CD4-positive, alpha-beta T cell treated with Interleukin-15 for 4 hours (primary cell): ENCODE results near the gene RBPJL.
A peak's percentile ranks its signal among the peaks of the same experiment; 100 is the strongest.

Experiments
- DNase-seq: peaks from one replicate; pipeline ENCODE4 v3.0.0-alpha.2; 2020; ENCODE audit warnings: low spot score

The RBPJL gene

DNA sequence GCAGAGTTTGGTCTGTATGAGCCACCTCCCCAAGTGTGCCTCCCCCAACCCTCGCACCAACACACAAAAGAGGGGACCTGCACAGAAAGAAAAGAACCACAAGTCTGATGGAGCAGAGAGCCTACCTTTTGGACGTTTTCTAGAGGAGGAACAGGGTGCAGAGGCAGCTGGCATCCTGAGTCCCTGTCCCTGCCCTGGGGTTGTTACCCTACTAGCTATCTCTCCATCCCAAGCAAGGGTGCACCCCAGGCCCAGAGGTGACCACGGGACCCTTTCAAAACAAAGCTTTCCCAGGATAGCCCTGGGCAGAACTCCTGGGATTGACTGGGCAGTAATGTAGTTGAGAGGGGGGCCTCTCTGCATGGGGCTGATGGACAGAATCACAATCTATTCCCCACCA is 11.2 kb downstream of the RBPJL start:
- DNase-seq, result no peak

DNA sequence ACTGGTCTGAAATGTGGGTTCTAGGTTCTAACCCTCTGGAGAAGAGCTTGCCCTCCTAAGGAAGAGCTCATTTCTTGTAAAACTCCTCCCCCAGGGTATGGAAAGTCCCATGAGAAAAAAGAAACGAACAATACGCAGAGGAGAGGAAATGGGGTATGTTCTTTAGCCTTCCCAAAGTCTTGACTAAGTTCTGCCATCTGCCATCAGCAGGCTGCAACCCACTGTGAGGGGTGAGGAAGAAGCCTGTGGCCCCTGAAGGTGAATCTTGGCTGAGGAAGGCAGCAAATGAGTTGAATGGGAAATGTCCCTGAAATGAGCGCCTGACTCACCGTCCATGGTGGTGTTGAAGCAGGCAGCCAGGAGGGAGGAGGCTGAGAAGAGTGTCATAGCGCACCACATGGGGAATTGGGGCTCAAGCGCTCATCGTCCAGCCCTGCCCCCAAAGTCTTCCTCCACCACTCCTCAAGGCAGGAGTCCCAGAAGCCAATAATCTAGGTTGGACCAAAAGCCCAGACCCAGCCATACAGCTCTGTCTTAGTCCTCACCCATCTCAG is 11.8 kb downstream of the RBPJL start:
- no peak for DNase-seq

- no peak for DNase-seq
Measured at GRCh38 chr20:45318948-45319347, 12.3 kb downstream of the RBPJL start.

GRCh38 chr20:45320948-45321595 is 14.4 kb downstream of the RBPJL start:
- DNase-seq, result peak; percentile 21

DNA sequence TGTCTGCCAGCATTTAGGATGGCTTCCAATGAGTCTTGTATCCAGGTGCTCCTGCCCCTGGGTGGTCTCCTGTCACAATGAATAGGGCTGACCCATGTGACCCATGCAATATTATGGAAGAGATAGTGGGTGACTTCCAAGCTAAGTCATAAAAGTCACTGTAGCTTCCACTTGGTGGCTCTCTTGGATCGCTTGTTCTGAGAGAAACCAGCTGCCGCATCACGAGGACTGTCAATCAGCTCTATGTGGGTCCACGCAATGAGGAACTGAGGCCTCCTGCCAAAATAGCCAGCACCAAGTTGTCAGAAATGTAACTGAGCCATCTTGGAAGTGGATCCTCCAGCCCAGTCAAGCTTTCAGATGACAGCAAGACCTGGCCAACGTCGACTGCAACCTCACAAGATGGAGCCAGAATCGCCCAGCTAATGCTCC is 16.3 kb downstream of the RBPJL start:
- peak; percentile 17 for DNase-seq

- no peak for DNase-seq
Measured at GRCh38 chr20:45323731-45324130, 17.1 kb downstream of the RBPJL start.

DNA sequence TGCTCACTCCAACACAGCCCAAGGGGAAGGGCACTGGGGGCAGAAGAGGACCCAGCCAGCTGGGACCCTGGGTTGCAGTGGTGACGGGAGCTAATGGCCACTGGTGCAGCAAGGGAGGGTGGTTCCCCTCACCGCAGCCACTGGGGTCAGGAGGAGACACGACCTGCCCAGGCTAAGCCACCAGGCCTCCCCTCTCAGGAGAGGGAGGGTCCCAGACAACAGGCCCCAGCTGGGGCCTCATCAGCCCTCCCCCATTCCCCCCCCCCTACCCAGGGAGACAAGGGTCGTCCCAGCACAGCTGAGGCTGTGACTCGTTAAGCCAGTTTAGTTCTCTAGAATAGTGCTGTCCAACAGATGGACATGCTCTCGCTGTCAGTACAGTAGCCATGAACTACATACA is 18.7 kb downstream of the RBPJL start:
- DNase-seq, result no peak

GRCh38 chr20:45328451-45328850 is 21.8 kb downstream of the RBPJL start:
- no peak for DNase-seq

DNA sequence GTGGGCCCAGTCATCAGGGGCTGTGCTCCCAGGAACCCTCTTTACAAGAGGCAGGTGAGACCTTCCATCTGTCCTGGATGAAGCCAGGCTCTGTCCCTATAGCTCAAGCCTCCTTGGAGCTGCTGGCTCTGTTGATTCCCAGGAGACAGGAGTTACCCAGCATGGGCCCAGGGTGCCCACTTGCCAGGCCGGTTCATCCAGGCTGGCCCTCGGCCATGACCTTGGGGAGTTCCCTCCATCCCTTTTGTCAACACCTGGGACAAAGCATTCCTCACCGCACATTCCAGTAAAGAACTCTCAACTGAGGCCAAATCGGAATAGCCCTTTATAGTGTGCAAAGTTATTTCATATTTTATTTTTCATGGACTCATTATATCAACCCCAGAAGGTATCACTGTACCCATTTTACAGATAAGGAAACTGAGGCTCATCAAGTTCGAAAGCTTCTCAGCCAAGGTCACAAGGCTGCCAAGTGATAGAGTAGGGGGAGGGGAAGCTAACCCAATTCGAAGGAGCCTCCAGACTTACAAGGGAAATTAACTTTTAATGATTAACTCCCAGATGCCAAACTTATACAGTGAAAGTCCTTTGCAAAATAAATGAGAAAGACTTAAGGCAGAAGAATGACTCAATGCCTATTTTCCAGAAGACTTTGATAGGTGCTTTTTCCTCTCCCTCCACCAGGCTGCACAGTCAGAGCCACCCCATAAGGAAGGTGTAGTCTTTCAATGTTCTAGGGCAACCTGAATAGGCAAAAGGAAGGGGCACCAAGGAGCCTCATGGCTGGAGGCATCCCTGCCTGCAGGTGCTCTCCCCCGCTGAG is 23.1 kb downstream of the RBPJL start:
- DNase-seq, result no peak

GRCh38 chr20:45330476-45330875 is 23.8 kb downstream of the RBPJL start:
- no peak for DNase-seq

DNA sequence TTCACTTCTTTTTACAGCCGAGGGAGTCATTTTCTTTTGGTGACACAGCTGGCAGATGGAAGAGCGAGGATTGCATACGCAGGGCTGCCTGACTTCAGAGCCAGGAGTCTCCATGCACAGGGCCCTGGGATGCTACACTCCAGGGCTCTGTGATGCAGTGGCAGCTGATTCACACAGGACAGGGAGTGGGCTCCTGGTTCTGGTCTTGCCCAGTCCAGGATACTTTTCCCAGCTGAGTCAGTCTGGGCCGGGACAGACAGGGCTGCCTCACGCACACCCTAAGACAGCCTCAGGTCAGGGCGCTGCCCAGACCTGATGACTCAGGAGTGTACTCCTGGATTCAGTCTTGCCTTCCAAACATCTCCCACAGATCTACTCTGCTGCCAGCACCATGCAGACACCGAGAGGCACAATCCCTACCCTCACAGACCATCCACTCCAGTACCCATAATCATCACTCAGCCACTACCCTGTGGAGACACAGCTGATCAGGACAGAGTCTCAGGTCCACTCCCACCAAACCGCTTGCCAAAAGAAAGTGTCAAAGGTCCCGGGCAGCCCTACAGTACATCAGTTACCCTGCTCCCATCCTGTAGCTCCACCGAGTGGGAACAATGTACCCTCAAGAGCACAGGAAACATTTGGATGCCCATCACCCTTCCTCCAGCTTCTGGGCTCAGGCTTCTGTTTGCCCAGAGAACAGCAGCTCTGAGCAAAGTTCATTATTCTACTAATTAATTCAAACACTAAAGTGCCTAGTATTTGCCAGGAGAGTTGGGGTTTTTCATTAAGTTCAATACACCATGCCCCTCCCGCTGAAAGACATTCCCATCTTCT is 30.1 kb downstream of the RBPJL start:
- no peak for DNase-seq

DNA sequence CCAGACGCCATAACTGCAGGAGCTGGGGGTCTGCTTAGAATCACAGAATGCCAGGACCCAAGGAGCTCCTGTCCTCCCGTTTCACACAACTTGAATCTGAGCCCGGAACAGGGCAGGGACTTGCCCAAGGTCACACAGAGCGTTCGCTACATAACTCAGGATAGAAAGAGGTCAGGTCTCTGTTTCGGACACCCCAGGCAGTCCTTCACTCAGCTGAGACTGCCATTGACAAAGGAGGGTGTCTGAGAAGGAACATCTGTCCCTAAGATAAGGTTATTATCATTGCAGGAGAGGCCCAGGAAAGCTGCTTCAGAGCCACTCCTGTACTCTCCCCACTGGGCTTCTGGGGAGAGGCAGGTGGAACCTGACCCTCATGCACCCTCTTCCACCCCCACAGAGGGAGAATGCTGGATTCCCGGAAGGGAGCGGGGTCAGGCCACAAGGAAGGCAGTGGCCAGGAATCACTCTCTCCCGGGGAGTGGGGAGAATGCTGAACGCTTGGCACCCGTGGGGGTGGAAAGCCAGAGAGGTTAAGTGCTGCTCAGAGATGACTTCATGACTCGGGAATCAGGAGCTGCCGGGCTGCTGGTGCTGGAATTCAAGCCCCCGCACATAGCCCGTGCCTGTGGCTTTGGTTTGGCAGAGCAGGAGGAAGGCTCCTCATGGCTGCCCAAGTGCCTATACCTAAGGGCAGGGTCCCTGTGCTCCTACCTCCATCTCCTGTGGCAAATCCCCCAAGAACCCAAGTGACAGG is 30.9 kb downstream of the RBPJL start:
- DNase-seq, result no peak

DNA sequence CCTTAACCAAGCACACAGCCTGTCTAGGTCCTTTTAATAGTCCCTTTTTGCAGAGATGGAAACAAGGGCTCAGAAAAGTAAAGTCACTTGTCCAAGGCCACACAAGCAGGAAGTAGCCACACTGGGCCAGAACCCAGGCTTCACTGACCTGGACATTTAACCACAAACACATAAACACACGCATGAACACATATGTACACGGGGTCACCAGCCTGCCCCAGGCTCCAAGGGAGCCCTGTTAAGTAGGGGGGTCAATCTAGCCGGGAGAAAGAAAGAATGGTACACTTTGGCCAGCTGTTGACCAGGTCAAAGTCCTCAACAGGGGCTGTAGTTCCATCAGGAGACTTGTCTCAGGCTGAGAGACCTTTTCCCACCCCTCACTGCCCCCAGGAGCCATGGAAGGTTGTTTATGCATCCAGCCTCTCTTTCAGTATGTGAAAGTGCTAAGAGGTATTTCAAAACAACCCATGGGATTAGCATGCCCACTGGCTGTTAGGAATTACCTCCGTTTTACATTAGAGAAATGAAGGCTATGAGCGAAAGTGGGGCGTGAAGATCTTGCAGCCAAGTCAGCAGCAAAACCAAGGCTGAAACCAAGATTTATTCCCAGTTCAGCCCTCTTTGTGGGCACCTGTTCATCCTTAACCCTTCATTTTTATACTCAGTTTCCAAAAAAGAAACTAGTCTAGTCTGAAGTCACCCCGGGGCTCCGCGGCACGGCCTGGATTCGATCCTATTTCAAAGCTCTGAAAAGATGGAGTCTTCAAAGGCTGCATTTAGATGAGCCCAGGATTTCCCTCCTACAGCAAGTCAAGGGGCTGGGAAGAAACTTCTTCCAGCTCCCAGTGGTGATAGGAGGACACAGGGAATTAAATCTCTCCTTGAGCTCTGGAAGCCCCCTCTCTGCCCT is 31.7 kb downstream of the RBPJL start:
- no peak for DNase-seq

- DNase-seq, result no peak
Measured at GRCh38 chr20:45339084-45339483, 32.4 kb downstream of the RBPJL start.

GRCh38 chr20:45339799-45340198 is 33.2 kb downstream of the RBPJL start:
- DNase-seq, result no peak

GRCh38 chr20:45340236-45340847 is 33.7 kb downstream of the RBPJL start:
- DNase-seq, result no peak

DNA sequence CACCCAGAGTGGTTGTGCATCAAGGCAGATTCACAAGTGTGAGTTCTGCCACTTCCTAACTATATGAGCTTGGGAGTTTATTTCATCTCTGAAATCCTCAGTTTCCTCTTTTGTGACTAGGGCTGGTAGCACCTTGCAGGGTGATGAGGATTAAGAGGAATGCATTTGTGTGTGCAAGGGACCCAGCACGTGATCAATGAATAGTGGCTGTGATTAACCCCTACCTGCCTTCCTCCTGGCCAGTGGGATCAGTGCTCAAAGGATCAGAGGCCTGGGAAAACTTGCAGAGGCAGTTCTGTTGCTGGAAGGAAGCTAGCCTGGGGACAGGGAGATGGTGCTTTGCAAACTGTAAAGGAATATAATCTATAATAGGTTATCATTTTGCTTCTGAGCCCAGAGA is 34.3 kb downstream of the RBPJL start:
- DNase-seq, result no peak

DNA sequence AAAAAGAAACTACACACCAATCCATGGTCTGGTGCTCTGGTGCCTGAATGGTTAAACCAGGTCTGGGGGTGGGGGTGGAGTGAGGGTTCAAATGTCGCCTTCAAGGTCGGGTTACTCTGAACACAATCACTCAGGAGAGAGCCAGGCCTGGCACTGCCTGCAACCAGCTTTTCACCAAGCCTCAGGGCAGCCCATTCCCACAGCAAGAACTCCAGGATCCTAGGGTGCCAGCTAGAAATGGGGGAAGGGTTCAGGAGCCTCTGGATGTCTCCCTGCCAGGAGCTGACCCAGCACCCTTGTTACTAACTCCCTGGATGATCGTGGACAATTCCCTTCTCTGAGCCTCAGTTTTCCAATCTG is 34.9 kb downstream of the RBPJL start:
- DNase-seq, result no peak

DNA sequence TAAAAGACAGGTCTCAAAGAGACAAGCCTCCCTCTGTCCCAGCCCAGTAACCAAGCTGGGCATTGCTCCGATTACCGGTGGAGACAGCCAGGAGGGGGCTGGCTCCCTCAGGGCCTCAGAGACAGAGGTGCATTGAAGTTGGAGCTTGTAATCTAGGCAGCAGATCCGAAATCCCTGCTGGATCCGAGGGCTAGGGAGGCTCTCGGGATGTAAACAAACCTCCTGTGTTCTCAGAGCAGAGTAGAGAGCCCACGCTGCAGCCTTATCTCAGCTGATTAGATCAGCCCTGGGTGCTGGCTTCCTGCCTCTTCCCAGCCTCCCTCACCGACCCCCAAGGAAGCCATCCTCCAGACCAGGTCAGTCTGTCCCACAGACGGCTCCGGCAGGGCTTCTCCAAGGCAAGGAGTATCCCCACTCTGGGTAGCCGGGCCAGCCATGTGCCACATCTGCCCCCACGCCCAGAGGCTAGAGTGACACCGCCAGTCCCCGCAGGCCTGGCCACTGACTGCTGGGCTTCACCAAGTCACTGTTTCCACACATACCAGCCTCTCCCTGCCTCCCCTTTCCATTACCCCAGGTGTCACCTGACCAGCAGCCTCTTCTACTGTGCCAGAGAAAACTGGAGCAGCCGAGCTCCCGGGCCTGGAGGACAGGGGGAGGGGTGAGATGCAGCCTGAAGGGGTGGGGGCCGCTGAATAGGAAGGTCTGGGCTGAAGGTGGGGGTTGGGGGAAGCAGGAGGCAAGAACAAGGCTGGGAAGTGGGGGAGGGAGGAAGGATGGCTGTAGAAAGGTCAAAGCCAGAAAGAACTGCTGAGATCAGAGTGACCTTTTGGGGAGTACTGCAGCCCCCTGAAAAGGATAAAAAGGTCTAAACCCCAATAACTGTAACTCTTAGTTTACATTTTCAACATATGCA is 35.6 kb downstream of the RBPJL start:
- no peak for DNase-seq
